K562 treated with DMSO at 1 percent for 12 hours (cell line): ENCODE results near the gene LAG3. TPM values are rescaled to one million over a fixed set of nuclear protein-coding genes. Genes with fewer than 3 reads are reported as not detected.

Source experiments
- total RNA-seq: library from RNA; unstranded; fragments of 300-600 nt; gene quantifications from 2 replicates; pipeline ENCODE4 v1.2.3, GENCODE V29; 2022; ENCODE audit not compliant: insufficient read depth

Gene LAG3
- 0.92 and 1.6 TPM in 2 replicates for total RNA-seq

DNA sequence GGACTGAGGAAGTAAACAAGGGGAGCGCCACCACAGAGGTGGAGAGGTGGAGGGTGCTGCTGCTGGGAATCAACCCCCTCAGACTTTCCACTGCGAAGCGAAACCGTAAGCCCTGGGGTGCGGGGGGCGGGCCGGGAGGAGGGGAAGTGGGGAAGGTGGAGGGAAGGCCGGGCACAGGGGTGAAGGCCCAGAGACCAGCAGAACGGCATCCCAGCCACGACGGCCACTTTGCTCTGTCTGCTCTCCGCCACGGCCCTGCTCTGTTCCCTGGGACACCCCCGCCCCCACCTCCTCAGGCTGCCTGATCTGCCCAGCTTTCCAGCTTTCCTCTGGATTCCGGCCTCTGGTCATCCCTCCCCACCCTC lies at the start of gene LAG3:
Gene LAG3 (plus strand): TSS at position 190 of the 365 bp plus-strand sequence. CDS start 333 bp downstream, outside the sequence.

DNA sequence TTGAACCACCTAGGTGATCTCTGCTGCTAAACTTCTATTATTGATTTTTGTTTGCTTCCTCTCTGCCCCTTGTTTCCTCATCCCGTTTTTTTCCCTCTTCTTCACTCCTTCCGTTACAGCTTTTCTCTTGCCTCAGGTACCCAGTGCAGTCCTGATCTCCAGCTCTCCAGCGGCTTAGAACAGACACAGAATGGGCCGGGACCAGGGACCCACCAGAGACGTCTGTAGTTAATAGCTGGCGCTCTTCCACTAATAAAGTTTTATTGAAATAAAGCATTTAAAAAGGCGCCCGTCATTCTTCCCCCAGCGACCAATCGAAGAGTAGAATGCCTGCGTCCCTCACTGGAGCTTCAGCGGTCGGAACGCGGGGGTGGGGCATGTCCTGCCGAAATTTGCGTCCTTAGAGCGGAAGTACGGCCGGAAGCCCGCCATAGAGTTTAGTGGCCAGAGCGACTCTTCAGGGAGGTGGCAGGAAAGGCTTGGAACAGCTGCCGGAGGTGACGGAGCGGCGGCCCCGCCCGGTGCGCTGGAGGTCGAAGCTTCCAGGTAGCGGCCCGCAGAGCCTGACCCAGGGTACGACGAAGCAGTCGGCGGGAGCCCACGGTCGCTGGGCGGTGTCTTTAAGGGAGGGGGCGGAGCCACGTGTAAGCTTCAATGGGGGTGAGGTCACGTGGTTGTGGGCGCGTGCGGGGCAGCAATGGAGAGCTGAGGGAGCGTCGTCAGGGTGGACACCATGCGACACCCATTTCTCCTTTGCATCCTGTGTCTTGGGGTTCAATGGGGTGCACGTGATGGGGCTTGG lies 48.5 kb upstream of the LAG3 start, which contains the start of gene COPS7A:
Gene COPS7A (plus strand): TSS at position 440 of the 802 bp plus-strand sequence. CDS start 611 bp downstream, outside the sequence.

DNA sequence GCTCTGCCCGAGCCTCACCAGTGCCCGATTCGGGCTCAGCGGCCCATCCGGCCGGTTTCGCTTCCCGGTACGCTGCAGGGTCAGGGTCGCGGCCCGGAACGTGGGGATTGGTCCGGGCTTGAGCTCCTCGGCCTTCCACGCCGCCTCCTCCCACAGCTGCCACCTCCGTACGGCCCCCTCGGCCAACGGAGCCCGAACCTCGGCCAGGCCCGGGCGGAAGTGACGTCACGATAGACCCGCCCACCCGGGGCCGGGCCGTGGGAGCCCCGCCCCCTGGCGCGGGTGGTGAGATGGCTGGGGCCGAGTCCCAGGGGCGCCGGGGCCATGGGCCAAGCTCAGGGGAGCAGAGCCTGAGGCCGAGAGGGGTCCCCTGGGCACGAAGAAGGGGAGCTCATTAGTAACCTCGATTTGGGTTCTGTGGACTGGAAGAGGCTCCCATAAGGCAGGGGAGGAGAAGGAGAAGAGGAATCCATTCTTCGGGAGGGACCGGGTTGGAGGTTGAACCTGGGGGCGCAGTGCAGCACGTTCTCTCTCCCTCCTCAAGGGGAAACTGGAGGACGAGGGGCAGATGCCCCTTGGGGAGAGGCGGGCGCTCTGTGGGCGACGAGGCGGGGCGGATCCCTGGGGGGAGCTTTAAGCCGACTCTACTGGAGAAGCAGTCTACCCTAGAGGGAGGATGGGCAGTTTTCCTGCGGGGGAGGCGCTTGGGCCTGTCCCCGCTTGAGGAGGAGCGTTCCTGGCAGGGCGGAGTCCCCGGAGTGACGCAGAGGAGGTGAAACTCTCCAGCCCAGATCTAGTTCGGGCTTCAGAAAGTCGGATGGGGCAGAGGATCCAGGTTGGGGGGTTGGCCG lies 19.2 kb upstream of the LAG3 start, which contains the start of gene MLF2:
Gene MLF2 (minus strand): TSS at position 221 of the 851 bp plus-strand sequence. CDS start 807 bp downstream, outside the sequence.

DNA sequence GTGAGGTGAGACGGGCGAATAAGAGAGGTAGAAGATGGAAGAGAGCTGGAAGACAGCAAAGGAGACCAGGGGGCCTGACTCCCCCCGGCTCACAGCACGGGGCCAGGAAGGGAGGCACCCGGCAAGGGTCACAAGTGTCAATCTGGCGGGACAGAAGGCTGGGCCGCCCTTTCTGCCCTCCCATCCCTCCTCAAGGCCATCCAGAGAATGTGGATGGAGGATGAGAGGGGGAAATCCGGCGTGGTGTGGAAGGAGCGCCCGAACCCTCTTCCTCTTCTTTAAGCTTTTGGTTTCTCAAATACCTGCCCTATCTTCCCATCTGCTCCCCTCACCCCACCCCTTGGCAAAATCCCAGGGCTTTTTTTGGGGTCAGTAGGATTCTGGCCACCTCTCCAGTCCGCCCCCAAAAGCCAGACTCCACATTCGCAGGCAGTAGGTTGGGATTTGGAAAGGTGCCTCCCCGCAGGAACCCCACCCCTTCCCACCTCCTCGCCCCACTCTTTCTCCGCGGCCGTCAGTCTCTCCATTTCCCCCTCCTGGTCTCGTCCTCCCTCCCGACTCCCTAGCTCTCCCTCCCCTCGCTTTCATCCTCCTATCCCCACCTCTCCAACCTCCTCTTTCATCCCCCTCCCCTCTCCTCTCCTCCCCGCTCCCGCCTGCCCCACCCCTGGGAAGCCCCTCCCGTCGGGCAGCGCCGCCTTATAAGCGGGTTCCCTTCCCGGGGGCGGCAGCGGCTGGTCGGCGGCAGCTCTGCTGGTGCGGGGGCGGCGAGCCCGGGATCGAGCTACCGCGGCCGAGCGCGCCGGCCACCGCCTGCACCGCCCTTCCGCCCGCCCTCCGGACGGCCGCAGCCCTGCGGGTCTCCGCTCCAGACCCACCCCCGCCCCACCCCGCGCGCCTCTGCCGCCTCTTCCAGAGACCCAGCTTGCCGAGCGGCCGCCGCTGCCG lies 6.4 kb upstream of the LAG3 start, which contains the start of gene PTMS:
Gene PTMS (plus strand): TSS at position 730 of the 948 bp plus-strand sequence. CDS start 343 bp downstream, outside the sequence.

DNA sequence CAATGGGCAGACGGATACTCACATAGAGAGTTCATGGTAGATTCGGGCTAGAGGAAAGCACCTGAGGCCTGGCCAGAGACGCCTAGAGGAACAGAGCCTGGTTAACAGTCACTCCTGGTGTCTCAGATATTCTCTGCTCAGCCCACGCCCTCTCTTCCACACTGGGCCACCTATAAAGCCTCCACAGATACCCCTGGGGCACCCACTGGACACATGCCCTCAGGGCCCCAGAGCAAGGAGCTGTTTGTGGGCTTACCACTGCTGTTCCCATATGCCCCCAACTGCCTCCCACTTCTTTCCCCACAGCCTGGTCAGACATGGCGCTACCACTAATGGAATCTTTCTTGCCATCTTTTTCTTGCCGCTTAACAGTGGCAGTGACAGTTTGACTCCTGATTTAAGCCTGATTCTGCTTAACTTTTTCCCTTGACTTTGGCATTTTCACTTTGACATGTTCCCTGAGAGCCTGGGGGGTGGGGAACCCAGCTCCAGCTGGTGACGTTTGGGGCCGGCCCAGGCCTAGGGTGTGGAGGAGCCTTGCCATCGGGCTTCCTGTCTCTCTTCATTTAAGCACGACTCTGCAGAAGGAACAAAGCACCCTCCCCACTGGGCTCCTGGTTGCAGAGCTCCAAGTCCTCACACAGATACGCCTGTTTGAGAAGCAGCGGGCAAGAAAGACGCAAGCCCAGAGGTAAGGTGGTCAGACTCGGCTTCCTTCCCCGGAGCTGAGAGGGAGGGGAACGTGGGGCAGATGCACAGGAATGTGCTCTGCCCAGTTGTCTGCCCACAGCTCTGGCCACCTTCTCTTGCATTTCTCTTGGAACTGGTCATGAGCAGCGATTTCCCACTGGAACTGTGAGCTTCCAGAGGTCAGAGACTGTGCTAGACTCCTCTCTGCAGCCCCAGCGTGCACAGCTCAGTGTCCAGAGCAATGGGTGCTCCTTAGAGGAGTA lies 16.9 kb downstream of the LAG3 start, which contains the start of gene CD4:
Gene CD4 (plus strand): TSS at position 557 of the 953 bp plus-strand sequence. CDS start 10,611 bp downstream, outside the sequence.

DNA sequence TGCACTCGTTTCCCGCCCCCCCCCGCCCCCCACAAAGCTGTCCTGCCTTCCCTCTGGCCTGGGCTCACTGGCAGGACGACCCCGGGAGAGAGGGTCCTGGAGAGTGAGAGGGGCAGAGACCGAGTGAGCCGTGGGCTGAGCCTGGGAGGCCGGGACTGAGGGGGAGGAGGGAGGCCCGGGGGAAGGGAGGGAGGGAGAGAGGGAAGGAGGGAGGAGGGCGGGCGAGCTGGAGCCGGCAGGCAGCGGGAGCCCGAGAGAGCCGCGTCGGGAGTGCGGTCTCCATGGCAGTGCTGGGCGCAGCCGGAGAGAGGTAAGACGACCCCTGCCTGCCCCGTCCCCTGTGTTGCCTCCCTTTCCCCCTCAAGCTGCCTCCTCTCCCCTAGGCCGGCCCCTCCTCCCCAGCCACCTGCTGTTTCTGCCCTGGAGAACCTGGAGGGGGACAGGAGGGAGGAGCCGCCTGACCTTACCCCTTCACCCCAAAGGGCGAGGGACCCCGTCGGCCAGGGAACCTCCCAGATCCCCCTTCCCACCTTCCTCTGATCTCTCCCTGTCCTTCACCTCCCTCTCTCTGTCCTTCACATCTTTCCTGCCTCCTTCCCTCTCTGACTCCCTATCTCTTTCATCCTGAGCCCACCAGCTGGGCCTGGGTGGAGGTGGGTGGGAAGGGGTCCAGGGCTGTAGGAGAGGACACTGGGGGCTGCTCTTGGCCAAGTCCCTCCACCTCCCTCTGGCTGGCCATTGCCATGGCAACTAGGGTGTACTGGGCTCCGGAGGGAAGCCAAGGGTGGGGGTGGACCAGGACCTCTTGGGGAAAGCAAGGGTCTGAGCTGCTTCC lies 49.5 kb downstream of the LAG3 start, which contains the start of gene GPR162:
Gene GPR162 (plus strand): TSS at position 231 of the 835 bp plus-strand sequence. CDS start 2,078 bp downstream, outside the sequence.

Other genes with a start within 250 kb of the LAG3 start
- gene GAPDH, start 238.0 kb upstream of the LAG3 start, total RNA-seq = 2,249 and 2,330 TPM in 2 replicates
- gene IFFO1, start 216.5 kb upstream of the LAG3 start, total RNA-seq = 0.77 TPM in 1 of 2 replicates, not detected in the other
- gene NOP2, start 204.2 kb upstream of the LAG3 start, total RNA-seq = 9.0 and 35.2 TPM in 2 replicates
- gene CHD4, start 165.1 kb upstream of the LAG3 start, total RNA-seq = 176 and 289 TPM in 2 replicates
- gene LPAR5, start 136.6 kb upstream of the LAG3 start, total RNA-seq = 4.9 and 11.5 TPM in 2 replicates
- 4.4 and 7.7 TPM in 2 replicates for gene ACRBP, start 125.1 kb upstream of the LAG3 start, total RNA-seq
- 22.3 and 34.4 TPM in 2 replicates for gene ING4, start 109.4 kb upstream of the LAG3 start, total RNA-seq
- 7.5 and 38.1 TPM in 2 replicates for gene ZNF384, start 83.1 kb upstream of the LAG3 start, total RNA-seq
- not detected in 2 replicates for gene PIANP, start 71.7 kb upstream of the LAG3 start, total RNA-seq
- gene COPS7A, start 48.5 kb upstream of the LAG3 start, total RNA-seq = 21.1 and 32.5 TPM in 2 replicates
- 133 and 149 TPM in 2 replicates for gene MLF2, start 19.4 kb upstream of the LAG3 start, total RNA-seq
- 336 and 424 TPM in 2 replicates for gene PTMS, start 6.2 kb upstream of the LAG3 start, total RNA-seq
- gene CD4, start 17.0 kb downstream of the LAG3 start, total RNA-seq = 0.70 TPM in 1 of 2 replicates, not detected in the other
- gene GPR162, start 49.3 kb downstream of the LAG3 start, total RNA-seq = 2.0 and 3.7 TPM in 2 replicates
- gene P3H3, start 55.9 kb downstream of the LAG3 start, total RNA-seq = 17.7 and 18.5 TPM in 2 replicates
- gene GNB3, start 68.4 kb downstream of the LAG3 start, total RNA-seq = 3.0 and 3.1 TPM in 2 replicates
- gene CDCA3, start 78.8 kb downstream of the LAG3 start, total RNA-seq = 32.5 and 43.7 TPM in 2 replicates
- 45.6 and 61.5 TPM in 2 replicates for gene USP5, start 79.6 kb downstream of the LAG3 start, total RNA-seq
- gene TPI1, start 95.0 kb downstream of the LAG3 start, total RNA-seq = 410 and 515 TPM in 2 replicates
- gene SPSB2, start 100.8 kb downstream of the LAG3 start, total RNA-seq = 5.4 and 6.6 TPM in 2 replicates
- gene LRRC23, start 132.3 kb downstream of the LAG3 start, total RNA-seq = 4.7 and 13.1 TPM in 2 replicates
- gene ENO2, start 142.1 kb downstream of the LAG3 start, total RNA-seq = 29.5 and 40.4 TPM in 2 replicates
- gene ATN1, start 155.4 kb downstream of the LAG3 start, total RNA-seq = 15.3 and 39.8 TPM in 2 replicates
- not detected in 2 replicates for gene RNU7-1, start 171.3 kb downstream of the LAG3 start, total RNA-seq
- 403 and 716 TPM in 2 replicates for gene C12orf57, start 171.5 kb downstream of the LAG3 start, total RNA-seq
- gene PTPN6, start 178.8 kb downstream of the LAG3 start, total RNA-seq = 8.0 and 8.3 TPM in 2 replicates
- gene PHB2, start 198.1 kb downstream of the LAG3 start, total RNA-seq = 261 and 278 TPM in 2 replicates
- 14.9 and 18.5 TPM in 2 replicates for gene EMG1, start 198.4 kb downstream of the LAG3 start, total RNA-seq
- gene LPCAT3, start 246.0 kb downstream of the LAG3 start, total RNA-seq = 13.6 and 38.4 TPM in 2 replicates